Smooth muscle cell (in vitro differentiated cells): Measurements from ENCODE around the gene ADCYAP1R1. TPM values are rescaled to one million over a fixed set of nuclear protein-coding genes. Genes with fewer than 3 reads are reported as not detected.

ENCODE experiments used
- DNase-seq: peaks from one replicate; lab custom pipeline; 2025; ENCODE audit not compliant: unreplicated experiment; lab: John Stamatoyannopoulos, UW
- H2AFZ ChIP-seq: fragments of 200-600 bp; sonication (generic); 2 replicates; pipeline ENCODE4 v1.6.0; 2016; ENCODE audit warnings: antibody characterized with exemption, low read depth, mild to moderate bottlenecking
- H3F3A ChIP-seq: fragments of 200-600 bp; sonication (generic); 2 replicates; pipeline ENCODE4 v1.6.0; 2017; ENCODE audit warnings: antibody characterized with exemption, low read depth
- H3K27ac ChIP-seq: fragments of 200-600 bp; sonication (generic); 2 replicates; pipeline ENCODE4 v1.5.1; 2016; ENCODE audit warnings: low read depth, mild to moderate bottlenecking
- H3K27me3 ChIP-seq: fragments of 200-600 bp; sonication (generic); 2 replicates; pipeline ENCODE4 v1.6.1; 2016; ENCODE audit warnings: low read depth, mild to moderate bottlenecking
- H3K36me3 ChIP-seq: fragments of 200-600 bp; sonication (generic); 2 replicates; pipeline ENCODE4 v1.5.1; 2016; ENCODE audit warnings: low read depth
- H3K4me1 ChIP-seq: fragments of 200-600 bp; sonication (generic); 2 replicates; pipeline ENCODE4 v1.5.1; 2016; ENCODE audit warnings: low read depth
- H3K4me2 ChIP-seq: fragments of 200-600 bp; sonication (generic); 2 replicates; pipeline ENCODE4 v1.6.0; 2016; ENCODE audit warnings: mild to moderate bottlenecking
- H3K4me3 ChIP-seq: fragments of 200-600 bp; sonication (generic); 2 replicates; pipeline ENCODE4 v1.5.1; 2016; ENCODE audit warnings: mild to moderate bottlenecking
- H3K79me2 ChIP-seq: fragments of 200-600 bp; sonication (generic); 2 replicates; pipeline ENCODE4 v1.6.0; 2016; ENCODE audit warnings: low read depth, mild to moderate bottlenecking
- H3K9ac ChIP-seq: fragments of 200-600 bp; sonication (generic); 2 replicates; pipeline ENCODE4 v1.6.0; 2016; ENCODE audit warnings: low read depth
- H3K9me3 ChIP-seq: fragments of 200-600 bp; sonication (generic); replicated peaks from 2 replicates; pipeline ENCODE4 v1.5.1; 2016; ENCODE audit warnings: low read depth
- H4K20me1 ChIP-seq: fragments of 200-600 bp; sonication (generic); 2 replicates; pipeline ENCODE4 v1.6.0; 2016; ENCODE audit warnings: low read depth
- WGBS: methylation state at CpG from one replicate; pipeline ENCODE4 v1.1.7; 2016; ENCODE audit warnings: low lambda C conversion rate; 5-methylcytosine and 5-hydroxymethylcytosine counted together
- polyA plus RNA-seq: library from polyadenylated mRNA; unstranded; fragments of >200 nt; fragmentation: Nextera tagmentation; extraction: Ambion mirVana; gene quantifications from 2 replicates; pipeline ENCODE4 v1.2.1, GENCODE V29; 2016
- total RNA-seq: library from RNA; depleted of rRNA; stranded (reverse); fragments of >200 nt; gene quantifications from 2 replicates; pipeline ENCODE4 v1.2.3, GENCODE V29; 2014
- TF ChIP-seq, protein P1 (sequence below): fragments of 200-600 bp; sonication (generic); IDR thresholded peaks from 2 replicates; pipeline ENCODE4 v1.5.1; 2017; ENCODE audit warnings: borderline replicate concordance, mild to moderate bottlenecking, antibody characterized with exemption; ENCODE audit not compliant: insufficient read depth, poor library complexity, severe bottlenecking

The ADCYAP1R1 gene
- total and polyA plus RNA-seq, 2 experiments from 2014 or later: not detected

DNA sequence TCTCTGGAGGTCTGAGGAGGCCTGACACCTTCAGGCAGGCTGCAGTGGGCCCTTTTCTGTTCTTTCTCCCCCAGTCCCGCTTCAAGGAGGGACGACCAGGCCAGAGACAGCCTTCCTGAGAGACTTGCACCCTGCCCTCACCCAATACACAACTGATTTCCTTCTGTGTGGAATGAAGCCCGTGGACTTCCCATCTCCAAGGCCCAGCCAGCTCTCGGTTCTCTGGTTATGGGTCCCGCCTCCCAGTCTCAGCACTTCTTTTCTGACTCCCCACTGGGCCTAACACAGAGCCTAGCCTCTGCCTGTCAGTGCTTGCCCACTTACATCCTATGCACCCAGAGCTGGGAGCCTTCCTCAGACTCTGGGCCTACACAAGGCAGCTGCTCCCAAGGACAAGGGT is 24.1 kb upstream of the ADCYAP1R1 start:
- no peaks in the 10 kb centered on the region for H3K79me2 ChIP-seq
- no peak for DNase-seq
- H3K27ac ChIP-seq: no peak overlapping the region
- H3K27me3 ChIP-seq: no peaks in the 10 kb centered on the region
- no peaks in the 10 kb centered on the region for H3K36me3 ChIP-seq
- TF ChIP-seq, protein P1, sequence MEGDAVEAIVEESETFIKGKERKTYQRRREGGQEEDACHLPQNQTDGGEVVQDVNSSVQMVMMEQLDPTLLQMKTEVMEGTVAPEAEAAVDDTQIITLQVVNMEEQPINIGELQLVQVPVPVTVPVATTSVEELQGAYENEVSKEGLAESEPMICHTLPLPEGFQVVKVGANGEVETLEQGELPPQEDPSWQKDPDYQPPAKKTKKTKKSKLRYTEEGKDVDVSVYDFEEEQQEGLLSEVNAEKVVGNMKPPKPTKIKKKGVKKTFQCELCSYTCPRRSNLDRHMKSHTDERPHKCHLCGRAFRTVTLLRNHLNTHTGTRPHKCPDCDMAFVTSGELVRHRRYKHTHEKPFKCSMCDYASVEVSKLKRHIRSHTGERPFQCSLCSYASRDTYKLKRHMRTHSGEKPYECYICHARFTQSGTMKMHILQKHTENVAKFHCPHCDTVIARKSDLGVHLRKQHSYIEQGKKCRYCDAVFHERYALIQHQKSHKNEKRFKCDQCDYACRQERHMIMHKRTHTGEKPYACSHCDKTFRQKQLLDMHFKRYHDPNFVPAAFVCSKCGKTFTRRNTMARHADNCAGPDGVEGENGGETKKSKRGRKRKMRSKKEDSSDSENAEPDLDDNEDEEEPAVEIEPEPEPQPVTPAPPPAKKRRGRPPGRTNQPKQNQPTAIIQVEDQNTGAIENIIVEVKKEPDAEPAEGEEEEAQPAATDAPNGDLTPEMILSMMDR: no peak
- no peaks in the 10 kb centered on the region for H3K9me3 ChIP-seq
- WGBS: 90% methylated on average over 5 of the region's 5 CpGs
- H3K4me2 ChIP-seq: no peak overlapping the region
- no peaks in the 10 kb centered on the region for H3F3A ChIP-seq
- H2AFZ ChIP-seq: no peak overlapping the region
- peaks cover 10% of the 10 kb centered on the region for H3K4me1 ChIP-seq
- no peak overlapping the region for H3K9ac ChIP-seq
- no peak overlapping the region for H3K4me3 ChIP-seq
- no peaks in the 10 kb centered on the region for H4K20me1 ChIP-seq

DNA sequence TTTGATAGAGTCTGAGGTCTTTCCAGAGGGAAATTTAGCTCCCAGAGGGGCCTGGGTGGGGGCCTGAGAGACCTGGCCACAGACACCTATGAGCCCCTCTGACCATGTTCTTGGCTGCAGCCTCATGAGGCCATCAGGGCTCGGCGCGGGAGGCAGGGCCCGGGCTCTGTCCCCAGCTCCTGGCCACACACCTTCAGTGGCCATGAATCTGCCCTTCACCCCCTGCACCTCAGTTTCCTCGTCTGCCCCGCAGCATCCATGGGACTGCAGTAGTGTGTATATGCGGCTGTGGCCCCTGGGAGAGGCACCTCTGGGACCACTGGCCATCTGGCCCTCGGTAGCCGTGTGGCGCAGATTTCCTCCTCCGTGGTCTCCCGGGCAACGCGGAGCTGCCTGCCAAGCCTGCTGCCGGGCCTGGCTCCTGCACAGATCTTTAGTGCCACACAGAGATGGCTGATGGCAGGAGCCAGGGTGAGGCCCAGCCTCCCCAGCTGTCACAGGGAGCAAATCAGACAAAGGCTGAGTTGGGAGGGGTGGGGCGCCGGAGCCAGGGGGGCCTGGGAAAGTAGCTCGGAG is 23.6 kb upstream of the ADCYAP1R1 start:
- TF ChIP-seq, protein P1: no peak
- H3K9me3 ChIP-seq: no peaks in the 10 kb centered on the region
- peaks cover 10% of the 10 kb centered on the region for H3K4me1 ChIP-seq
- no peaks in the 10 kb centered on the region for H4K20me1 ChIP-seq
- no peaks in the 10 kb centered on the region for H3K27me3 ChIP-seq
- H2AFZ ChIP-seq: no peak overlapping the region
- no peaks in the 10 kb centered on the region for H3K36me3 ChIP-seq
- H3K79me2 ChIP-seq: no peaks in the 10 kb centered on the region
- no peaks in the 10 kb centered on the region for H3F3A ChIP-seq
- H3K9ac ChIP-seq: no peak overlapping the region
- DNase-seq: no peak
- 95% methylated on average over 16 of the region's 18 CpGs for WGBS
- H3K4me2 ChIP-seq: no peak overlapping the region
- no peak overlapping the region for H3K27ac ChIP-seq
- H3K4me3 ChIP-seq: no peak overlapping the region

DNA sequence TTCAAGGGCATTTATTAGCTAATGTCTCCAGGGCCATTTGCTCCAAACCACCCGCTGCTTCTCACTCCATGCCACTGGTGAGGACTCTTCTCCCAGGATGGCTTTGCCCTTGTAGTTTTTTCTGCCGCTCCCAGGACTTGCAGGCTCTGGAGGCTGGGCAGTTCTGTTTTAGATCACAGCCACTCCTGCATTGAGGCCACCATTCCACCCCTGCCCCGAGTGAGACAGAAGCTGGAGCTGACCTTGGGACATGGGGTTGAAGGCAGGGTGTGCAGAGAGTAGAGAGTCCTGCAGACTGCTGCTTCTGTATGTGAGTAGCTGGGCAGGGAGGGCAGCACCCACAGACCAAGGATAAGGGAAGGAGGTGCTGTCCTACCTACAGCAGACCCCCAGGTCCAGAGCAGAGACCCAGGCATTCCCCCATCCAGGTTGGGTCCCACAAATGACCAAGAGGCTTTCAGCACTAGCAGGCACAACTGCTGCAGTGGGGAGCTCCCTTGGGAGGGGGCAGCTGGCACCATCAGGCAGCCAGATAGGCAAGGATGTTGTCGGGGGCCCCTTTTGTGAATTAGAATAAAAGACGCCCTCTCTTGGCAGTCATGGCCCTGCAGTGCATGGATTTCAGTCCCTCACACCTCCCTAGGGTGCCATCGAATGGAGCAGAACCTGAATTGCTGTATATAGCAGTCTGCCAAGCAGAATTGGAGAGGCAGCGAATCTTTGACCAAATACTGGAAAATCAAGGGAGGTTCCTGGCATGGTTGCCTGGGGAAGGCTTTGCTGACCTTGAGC is 22.7 kb upstream of the ADCYAP1R1 start:
- H3F3A ChIP-seq: no peaks in the 10 kb centered on the region
- no peak overlapping the region for H3K9ac ChIP-seq
- H2AFZ ChIP-seq: no peak overlapping the region
- no peaks in the 10 kb centered on the region for H3K27me3 ChIP-seq
- H3K36me3 ChIP-seq: no peaks in the 10 kb centered on the region
- DNase-seq: no peak
- no peak overlapping the region for H3K27ac ChIP-seq
- 80% methylated on average over 7 of the region's 7 CpGs for WGBS
- H3K9me3 ChIP-seq: no peaks in the 10 kb centered on the region
- TF ChIP-seq, protein P1: no peak
- H3K79me2 ChIP-seq: no peaks in the 10 kb centered on the region
- H4K20me1 ChIP-seq: no peaks in the 10 kb centered on the region
- no peak overlapping the region for H3K4me3 ChIP-seq
- H3K4me2 ChIP-seq: no peak overlapping the region
- H3K4me1 ChIP-seq: peaks cover 10% of the 10 kb centered on the region
